CD4-positive, CD25-positive, alpha-beta regulatory T cell (primary cell): ENCODE data around the gene DENND4B. TPM values are rescaled to one million over a fixed set of nuclear protein-coding genes. Genes with fewer than 3 reads are reported as not detected.
"Not testable (repeated sequence)": the region's sequence is repeated elsewhere in the genome, so short reads cannot be mapped to it uniquely, and the experiment has no call there.

Experiments used
- ATAC-seq, 2 donors: fragments of 150-1000 bp; cut with Tn5 transposase; one replicate each; pipeline ENCODE4 v1.10.0; 2021; ENCODE audit warnings: low read depth in 2 of 2, moderate number of reproducible peaks in 2 of 2, moderate library complexity in 1 of 2
- DNase-seq, 3 donors: peaks; one replicate each; pipeline versions ENCODE4 v3.0.0 to v3.0.0-alpha.2; 2012 to 2022; ENCODE audit warnings: mixed read lengths in 1 of 3
- H3K27ac ChIP-seq: one replicate; pipeline ENCODE4 v1.7.0; 2013; ENCODE audit warnings: mild to moderate bottlenecking, low read length; ENCODE audit not compliant: insufficient read depth, poor library complexity, severe bottlenecking
- H3K27me3 ChIP-seq: one replicate; pipeline ENCODE4 v1.7.0; 2013; ENCODE audit warnings: low read length; ENCODE audit not compliant: control insufficient read depth, insufficient read depth
- H3K36me3 ChIP-seq: one replicate; pipeline ENCODE4 v1.7.0; 2013; ENCODE audit warnings: mild to moderate bottlenecking, low read length, moderate library complexity; ENCODE audit not compliant: control insufficient read depth, insufficient read depth
- H3K4me1 ChIP-seq: 2 replicates; pipeline ENCODE4 v1.7.0; 2013; ENCODE audit warnings: mild to moderate bottlenecking, low read length; ENCODE audit not compliant: insufficient read depth, control insufficient read depth, poor library complexity, severe bottlenecking
- H3K4me3 ChIP-seq: one replicate; pipeline ENCODE4 v1.7.0; 2013; ENCODE audit warnings: low read depth, mild to moderate bottlenecking, low read length, moderate library complexity
- H3K9me3 ChIP-seq, 2 experiments: 1 replicate in 1 of 2; 2 replicates in 1 of 2; pipeline ENCODE4 v1.7.0; 2013; ENCODE audit warnings: low read length in 2 of 2, mild to moderate bottlenecking in 1 of 2, moderate library complexity in 1 of 2; ENCODE audit not compliant: control insufficient read depth in 2 of 2
- H3K27ac Mint-ChIP-seq, 3 donors: one replicate each; pipeline ENCODE4 v1.8.0; 2020 to 2022; ENCODE audit warnings: mild to moderate bottlenecking in 3 of 3, mixed read lengths in 3 of 3, moderate library complexity in 2 of 3
- H3K27me3 Mint-ChIP-seq: one replicate; pipeline ENCODE4 v1.8.0; 2022; ENCODE audit warnings: mild to moderate bottlenecking, mixed read lengths
- H3K36me3 Mint-ChIP-seq: one replicate; pipeline ENCODE4 v1.8.0; 2020; ENCODE audit warnings: mixed read lengths
- H3K4me1 Mint-ChIP-seq, 4 donors: one replicate each; pipeline ENCODE4 v1.8.0; 2020 to 2022; ENCODE audit warnings: mixed read lengths in 4 of 4, mild to moderate bottlenecking in 1 of 4
- H3K4me3 Mint-ChIP-seq, 4 donors: one replicate each; pipeline ENCODE4 v1.8.0; 2020 to 2022; ENCODE audit warnings: mild to moderate bottlenecking in 4 of 4, mixed read lengths in 4 of 4, moderate library complexity in 3 of 4
- H3K9me3 Mint-ChIP-seq, 7 donors: one replicate each; pipeline ENCODE4 v1.8.0; 2020 to 2022; ENCODE audit warnings: mixed read lengths in 7 of 7, mild to moderate bottlenecking in 3 of 7, moderate library complexity in 2 of 7
- polyA plus RNA-seq, 4 donors: library from polyadenylated mRNA; unstranded; fragments of 300-500 nt; fragmentation: Illumina TruSeq; gene quantifications; one replicate each; pipeline ENCODE4 v1.2.3, GENCODE V29; 2021
- total RNA-seq: library from RNA; stranded (reverse); gene quantifications from one replicate; pipeline ENCODE4 v1.2.3, GENCODE V29; 2022

DENND4B gene
- total and polyA plus RNA-seq, 5 donors from 2014 or later = 11.2 to 133 (median 13.7) TPM

DNA sequence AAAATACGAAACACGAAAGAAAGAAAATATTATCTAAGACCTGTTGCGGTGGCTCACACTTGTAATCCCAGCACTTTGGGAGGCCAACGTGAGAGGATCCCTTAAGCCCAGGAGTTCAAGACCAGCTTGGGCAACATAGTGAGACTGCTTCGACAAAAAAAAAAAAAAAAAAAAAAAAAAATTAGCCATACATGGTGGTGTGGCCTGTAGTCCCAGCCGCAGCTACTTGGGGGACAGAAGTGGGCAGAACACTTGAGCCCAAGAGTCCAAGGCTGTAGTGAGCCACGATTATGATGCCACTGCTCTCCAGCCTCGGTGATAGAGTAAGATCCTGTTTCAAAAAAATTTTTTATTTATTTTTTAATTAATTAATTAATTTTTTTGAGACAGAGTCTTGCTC, 41.1 kb upstream of the DENND4B start:
- Histone ChIP-seq H3K27ac (peak overlapping the region; percentile 65), H3K36me3 (peaks cover 10% of the 10 kb centered on the region), H3K4me1 (peaks cover 27% of the 10 kb centered on the region), H3K27me3 (no peaks in the 10 kb centered on the region), H3K4me3 (no peak overlapping the region), H3K9me3 (no peaks in the 10 kb centered on the region)
- H3K4me1 Mint-ChIP-seq = peaks cover 16 to 38% (median 24%) of the 10 kb centered on the region in 4 donors
- H3K27ac Mint-ChIP-seq = no peak overlapping the region
- peaks cover 0 to 2% (median 0%) of the 10 kb centered on the region in 7 donors for H3K9me3 Mint-ChIP-seq
- peaks cover 9% of the 10 kb centered on the region for H3K27me3 Mint-ChIP-seq
- ATAC-seq = no peak
- no peak overlapping the region for H3K4me3 Mint-ChIP-seq
- peaks cover 13% of the 10 kb centered on the region for H3K36me3 Mint-ChIP-seq
- no peak for DNase-seq

DNA sequence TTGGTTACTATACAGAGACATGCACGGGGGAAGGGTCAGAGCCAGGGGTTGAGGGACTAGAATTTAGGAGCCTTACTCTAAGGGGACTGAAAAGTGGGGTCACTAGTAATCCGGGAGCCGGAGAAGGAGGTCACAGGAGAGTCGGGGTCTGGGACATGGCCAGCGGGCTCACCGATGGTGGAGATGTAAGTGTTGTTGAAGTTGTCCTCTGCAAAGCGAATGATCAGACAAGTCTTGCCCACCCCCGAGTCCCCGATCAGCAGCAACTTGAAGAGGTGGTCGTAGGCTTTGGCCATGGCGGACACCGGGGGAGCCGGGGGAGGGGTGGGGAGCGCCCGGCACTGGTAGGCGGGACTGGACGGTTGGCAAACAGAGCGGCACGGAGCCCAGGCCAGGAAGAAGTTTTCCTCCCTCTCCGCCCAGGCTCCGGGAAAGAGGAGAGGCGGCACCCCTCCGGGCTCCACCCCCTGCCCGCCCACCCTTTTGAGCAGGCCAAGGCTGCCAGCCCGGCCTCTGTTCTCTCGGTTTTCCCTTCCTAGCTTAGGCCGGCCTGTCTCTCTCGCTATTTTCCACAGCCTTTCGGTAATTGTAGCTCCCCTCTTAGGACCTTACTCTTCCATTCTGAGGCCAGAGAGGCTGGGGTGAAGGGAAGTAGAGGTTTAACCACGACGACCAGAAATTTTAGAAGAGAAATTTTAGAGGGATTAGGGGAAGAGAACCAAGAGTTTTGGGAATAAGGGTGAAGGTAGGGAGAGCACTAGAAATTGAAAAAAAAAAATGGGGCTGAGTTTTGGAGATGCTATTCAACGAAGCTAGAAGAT, 39.6 kb upstream of the DENND4B start, which contains the start of gene RAB13:
Gene RAB13, minus strand, starts transcription at position 399 of the 821 bp plus-strand sequence. Its CDS starts 103 bp downstream, at position 296.
- peak within 1 kb of the TSS; percentile 58 to 90 (median 83) for H3K27ac Mint-ChIP-seq
- H3K4me1 Mint-ChIP-seq = peaks cover 9 to 25% (median 14%) of the 10 kb centered on the region in 4 donors
- Histone ChIP-seq H3K27ac (peak within 1 kb of the TSS; percentile 65), H3K27me3 (no peaks in the 10 kb centered on the region), H3K36me3 (peaks cover 1% of the 10 kb centered on the region), H3K9me3 (no peaks in the 10 kb centered on the region), H3K4me3 (peak within 1 kb of the TSS; percentile 50), H3K4me1 (peaks cover 12% of the 10 kb centered on the region)
- no peak for DNase-seq
- ATAC-seq = no peak
- H3K27me3 Mint-ChIP-seq = peaks cover 9% of the 10 kb centered on the region
- H3K4me3 Mint-ChIP-seq = peak within 1 kb of the TSS; percentile 69 to 85 (median 70)
- peaks cover 0 to 2% (median 0%) of the 10 kb centered on the region in 7 donors for H3K9me3 Mint-ChIP-seq
- H3K36me3 Mint-ChIP-seq = peaks cover 2% of the 10 kb centered on the region

- H3K36me3 ChIP-seq = no peaks in the 10 kb centered on the region
- ATAC-seq (no peak), DNase-seq (no peak)
- no peaks in the 10 kb centered on the region for H3K27me3 ChIP-seq
- Mint-ChIP-seq H3K9me3 (peaks cover 0 to 2% (median 0%) of the 10 kb centered on the region in 7 donors), H3K4me1 (peaks cover 6 to 20% (median 11%) of the 10 kb centered on the region in 4 donors), H3K36me3 (no peaks in the 10 kb centered on the region), H3K27me3 (peaks cover 7% of the 10 kb centered on the region), H3K27ac (peak overlapping the region in 1 of 3 donors; percentile 68), H3K4me3 (peak overlapping the region in 2 of 4 donors; percentile 61 to 70)
- no peaks in the 10 kb centered on the region for H3K9me3 ChIP-seq
- H3K27ac ChIP-seq = no peak overlapping the region
- H3K4me3 ChIP-seq = no peak overlapping the region
- H3K4me1 ChIP-seq = peaks cover 11% of the 10 kb centered on the region
Measured at GRCh38 chr1:153985341-153985912, 38.9 kb upstream of the DENND4B start.

DNA sequence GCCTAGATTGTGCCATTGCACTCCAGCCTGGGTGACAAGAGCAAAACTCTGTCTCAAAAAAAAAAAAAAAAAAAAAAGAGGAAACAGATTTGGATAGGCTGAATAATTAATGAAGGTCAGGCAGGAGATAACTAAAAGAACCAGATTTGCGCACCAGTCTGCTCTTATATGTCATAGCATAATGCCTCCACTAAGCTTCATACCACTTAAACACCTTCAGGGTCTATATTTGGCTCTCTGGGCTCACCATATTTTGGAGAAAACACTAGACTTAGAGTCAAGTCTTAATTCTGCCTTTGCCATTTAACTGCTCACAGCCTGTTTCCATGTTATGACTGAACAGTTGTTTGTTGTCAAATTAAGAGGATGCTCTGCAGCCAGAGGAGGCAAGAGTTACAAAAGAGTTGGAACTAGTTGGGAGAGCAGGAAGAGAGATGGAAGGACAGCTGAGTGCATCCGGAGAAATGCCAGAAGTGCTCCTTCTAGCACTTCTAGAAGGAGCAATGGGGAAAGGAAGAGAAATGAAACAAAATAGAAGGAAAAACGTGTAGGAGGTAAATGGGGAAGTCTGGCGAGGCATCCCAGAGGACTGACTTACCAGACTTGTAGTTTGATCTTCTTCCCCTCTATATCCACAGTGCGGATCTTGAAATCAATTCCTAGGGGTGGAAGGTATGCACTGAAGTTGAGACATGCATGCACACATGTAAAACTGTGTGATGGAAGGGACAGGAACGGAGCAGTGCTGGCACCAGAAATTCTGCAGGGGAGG, 37.8 kb upstream of the DENND4B start:
- H3K4me1 Mint-ChIP-seq = peaks cover 4 to 14% (median 6%) of the 10 kb centered on the region in 4 donors
- peaks cover 0 to 2% (median 0%) of the 10 kb centered on the region in 7 donors for H3K9me3 Mint-ChIP-seq
- ATAC-seq = no peak
- H3K4me3 ChIP-seq = no peak overlapping the region
- H3K27ac ChIP-seq = no peak overlapping the region
- H3K27ac Mint-ChIP-seq = peak overlapping the region in 1 of 3 donors; percentile 92
- peaks cover 5% of the 10 kb centered on the region for H3K27me3 Mint-ChIP-seq
- no peaks in the 10 kb centered on the region for H3K36me3 Mint-ChIP-seq
- DNase-seq = no peak
- no peaks in the 10 kb centered on the region for H3K36me3 ChIP-seq
- peak overlapping the region in 2 of 4 donors; percentile 1 to 61 for H3K4me3 Mint-ChIP-seq
- H3K9me3 ChIP-seq = no peaks in the 10 kb centered on the region
- H3K4me1 ChIP-seq = peaks cover 8% of the 10 kb centered on the region
- no peaks in the 10 kb centered on the region for H3K27me3 ChIP-seq

- not testable (repeated sequence) for H3K36me3 Mint-ChIP-seq, ATAC-seq, H3K9me3 ChIP-seq, H3K27ac ChIP-seq, H3K27me3 Mint-ChIP-seq, H3K36me3 ChIP-seq, H3K4me3 ChIP-seq, H3K27me3 ChIP-seq, DNase-seq, H3K9me3 Mint-ChIP-seq
- H3K4me3 Mint-ChIP-seq = peak overlapping the region in 1 of 4 donors; percentile 75
- H3K4me1 Mint-ChIP-seq = peaks cover under 1 to 26% (median 15%) of the 10 kb centered on the region in 4 donors
- peaks cover 17% of the 10 kb centered on the region for H3K4me1 ChIP-seq
- peak overlapping the region in 1 of 3 donors; percentile 45 for H3K27ac Mint-ChIP-seq
Measured at GRCh38 chr1:153981735-153982134, 35.2 kb upstream of the DENND4B start.

DNA sequence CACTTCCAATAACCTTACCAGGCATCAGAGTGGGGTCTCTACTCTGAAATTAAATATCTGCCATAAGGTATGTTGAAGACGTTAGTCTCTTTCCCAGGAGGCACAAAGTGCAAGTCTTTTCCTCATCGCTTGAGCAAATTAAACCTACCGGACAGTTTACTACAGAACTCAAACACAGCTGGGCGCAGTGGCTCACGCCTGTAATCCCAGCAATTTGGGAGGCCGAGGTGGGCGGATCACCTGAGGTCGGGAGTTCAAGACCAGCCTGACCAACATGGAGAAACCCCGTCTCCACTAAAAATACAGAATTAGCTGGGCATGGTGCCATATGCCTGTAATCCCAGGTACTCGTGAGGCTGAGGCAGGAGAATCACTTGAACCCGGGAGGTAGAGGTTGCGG, 32.6 kb upstream of the DENND4B start:
- H3K27me3 ChIP-seq, DNase-seq, H3K9me3 ChIP-seq, H3K27me3 Mint-ChIP-seq, H3K9me3 Mint-ChIP-seq, H3K27ac ChIP-seq, H3K4me3 ChIP-seq, ATAC-seq: not testable (repeated sequence)
- peaks cover 4 to 32% (median 25%) of the 10 kb centered on the region in 4 donors for H3K4me1 Mint-ChIP-seq
- H3K4me3 Mint-ChIP-seq = peak overlapping the region in 3 of 4 donors; percentile 97
- peaks cover 27% of the 10 kb centered on the region for H3K4me1 ChIP-seq
- H3K36me3 ChIP-seq = peaks cover 15% of the 10 kb centered on the region
- H3K36me3 Mint-ChIP-seq = peaks cover 13% of the 10 kb centered on the region
- H3K27ac Mint-ChIP-seq = peak overlapping the region in 2 of 3 donors; percentile 73 to 97

- peaks cover 22% of the 10 kb centered on the region for H3K36me3 ChIP-seq
- ATAC-seq (no peak), DNase-seq (no peak)
- peaks cover 27% of the 10 kb centered on the region for H3K4me1 ChIP-seq
- peak overlapping the region; percentile 81 for H3K27ac ChIP-seq
- H3K27me3 ChIP-seq = no peaks in the 10 kb centered on the region
- Mint-ChIP-seq H3K4me3 (peak overlapping the region; percentile 97), H3K27me3 (no peaks in the 10 kb centered on the region), H3K27ac (peak overlapping the region; percentile 93 to 98 (median 97)), H3K36me3 (peaks cover 18% of the 10 kb centered on the region), H3K4me1 (peaks cover 4 to 37% (median 25%) of the 10 kb centered on the region in 4 donors), H3K9me3 (no peaks in the 10 kb centered on the region)
- peak overlapping the region; percentile 96 for H3K4me3 ChIP-seq
- no peaks in the 10 kb centered on the region for H3K9me3 ChIP-seq
Measured at GRCh38 chr1:153978274-153978909, 31.9 kb upstream of the DENND4B start.
